Lower leg skin (tissue), 3 donors: ENCODE measurements around the gene LAD1.

Source experiments
- POLR2A ChIP-seq, 2 donors: fragments of 450-650 bp; IDR thresholded peaks; one replicate each; pipeline ENCODE4 v1.6.1; 2016 to 2017; ENCODE audit warnings: antibody characterized with exemption in 2 of 2, mild to moderate bottlenecking in 1 of 2, moderate library complexity in 1 of 2
- TF ChIP-seq, protein P1 (sequence below), 3 donors: fragments of 450-650 bp; IDR thresholded peaks; one replicate each; pipeline ENCODE4 v1.5.1; 2016; ENCODE audit warnings: antibody characterized with exemption in 3 of 3, mild to moderate bottlenecking in 3 of 3, moderate library complexity in 2 of 3

DNA sequence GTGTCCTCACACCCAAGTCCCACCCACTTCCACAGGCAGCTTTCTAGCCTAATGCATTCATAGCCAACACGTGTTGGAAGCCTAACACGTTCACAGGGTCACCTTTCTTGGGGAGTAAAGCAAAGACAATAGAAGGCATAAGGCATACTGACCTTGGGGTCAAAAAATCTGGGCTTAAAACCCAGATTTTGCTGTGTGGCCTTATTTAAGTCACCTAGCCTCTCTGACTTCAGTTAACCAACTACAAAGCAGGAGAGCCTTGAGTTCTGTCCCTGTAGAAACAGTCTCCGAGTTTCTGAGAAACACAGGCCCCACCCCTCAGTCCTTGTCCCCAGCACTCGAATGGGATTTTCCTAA lies 23.0 kb downstream of the LAD1 start:
- TF ChIP-seq, protein P1, sequence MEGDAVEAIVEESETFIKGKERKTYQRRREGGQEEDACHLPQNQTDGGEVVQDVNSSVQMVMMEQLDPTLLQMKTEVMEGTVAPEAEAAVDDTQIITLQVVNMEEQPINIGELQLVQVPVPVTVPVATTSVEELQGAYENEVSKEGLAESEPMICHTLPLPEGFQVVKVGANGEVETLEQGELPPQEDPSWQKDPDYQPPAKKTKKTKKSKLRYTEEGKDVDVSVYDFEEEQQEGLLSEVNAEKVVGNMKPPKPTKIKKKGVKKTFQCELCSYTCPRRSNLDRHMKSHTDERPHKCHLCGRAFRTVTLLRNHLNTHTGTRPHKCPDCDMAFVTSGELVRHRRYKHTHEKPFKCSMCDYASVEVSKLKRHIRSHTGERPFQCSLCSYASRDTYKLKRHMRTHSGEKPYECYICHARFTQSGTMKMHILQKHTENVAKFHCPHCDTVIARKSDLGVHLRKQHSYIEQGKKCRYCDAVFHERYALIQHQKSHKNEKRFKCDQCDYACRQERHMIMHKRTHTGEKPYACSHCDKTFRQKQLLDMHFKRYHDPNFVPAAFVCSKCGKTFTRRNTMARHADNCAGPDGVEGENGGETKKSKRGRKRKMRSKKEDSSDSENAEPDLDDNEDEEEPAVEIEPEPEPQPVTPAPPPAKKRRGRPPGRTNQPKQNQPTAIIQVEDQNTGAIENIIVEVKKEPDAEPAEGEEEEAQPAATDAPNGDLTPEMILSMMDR (IDR thresholded peaks at IDR 0.05): no peak
- TF ChIP-seq POLR2A (IDR thresholded peaks at IDR 0.05): no peak
